HG03060 (cell line): Measurements from ENCODE around the gene RBBP9.
A peak's percentile ranks its signal among the peaks of the same experiment; 100 is the strongest.
"Not testable (repeated sequence)": the region's sequence is repeated elsewhere in the genome, so short reads cannot be mapped to it uniquely, and the experiment has no call there.

Source experiments
- ATAC-seq: cut with Tn5 transposase; IDR thresholded peaks from one replicate; pipeline ENCODE4 v1.9.1; 2021; ENCODE audit warnings: low read depth, moderate number of reproducible peaks; ENCODE audit not compliant: unreplicated experiment

RBBP9 gene

GRCh38 chr20:18496740-18497592, at the start of gene RBBP9:
Gene RBBP9 (minus strand): TSS chr20:18497225. CDS start chr20:18497167, 58 bp downstream.
- ATAC-seq: peak; percentile 88

GRCh38 chr20:18545566-18545965, 48.5 kb upstream of the RBBP9 start:
- no peak for ATAC-seq

- no peak for ATAC-seq
These were observed 46.9 kb upstream of the RBBP9 start for GRCh38 chr20:18543932-18544331.

DNA sequence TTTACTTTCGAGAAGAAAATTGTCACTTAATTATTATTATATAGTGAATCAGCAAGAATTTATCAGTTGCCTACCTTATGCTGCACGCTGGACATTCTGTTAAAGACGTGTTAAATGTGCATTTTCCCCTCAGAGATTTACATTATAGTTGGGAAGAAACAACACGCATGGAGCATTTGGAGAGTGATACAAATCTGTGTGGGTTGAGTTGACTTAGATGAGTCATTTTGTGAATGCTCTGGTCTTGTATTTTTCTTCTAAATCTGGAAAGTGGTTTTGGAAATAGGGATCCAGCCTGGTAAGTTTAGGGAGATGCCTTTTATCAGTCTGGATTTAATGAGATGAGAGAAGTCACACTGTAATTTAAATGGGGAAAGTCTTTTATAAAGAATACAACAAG, 46.2 kb upstream of the RBBP9 start:
- ATAC-seq: no peak

- no peak for ATAC-seq
These were observed 44.7 kb upstream of the RBBP9 start for GRCh38 chr20:18541741-18542140.

- ATAC-seq: no peak
These were observed 40.6 kb upstream of the RBBP9 start for GRCh38 chr20:18537651-18538050.

DNA sequence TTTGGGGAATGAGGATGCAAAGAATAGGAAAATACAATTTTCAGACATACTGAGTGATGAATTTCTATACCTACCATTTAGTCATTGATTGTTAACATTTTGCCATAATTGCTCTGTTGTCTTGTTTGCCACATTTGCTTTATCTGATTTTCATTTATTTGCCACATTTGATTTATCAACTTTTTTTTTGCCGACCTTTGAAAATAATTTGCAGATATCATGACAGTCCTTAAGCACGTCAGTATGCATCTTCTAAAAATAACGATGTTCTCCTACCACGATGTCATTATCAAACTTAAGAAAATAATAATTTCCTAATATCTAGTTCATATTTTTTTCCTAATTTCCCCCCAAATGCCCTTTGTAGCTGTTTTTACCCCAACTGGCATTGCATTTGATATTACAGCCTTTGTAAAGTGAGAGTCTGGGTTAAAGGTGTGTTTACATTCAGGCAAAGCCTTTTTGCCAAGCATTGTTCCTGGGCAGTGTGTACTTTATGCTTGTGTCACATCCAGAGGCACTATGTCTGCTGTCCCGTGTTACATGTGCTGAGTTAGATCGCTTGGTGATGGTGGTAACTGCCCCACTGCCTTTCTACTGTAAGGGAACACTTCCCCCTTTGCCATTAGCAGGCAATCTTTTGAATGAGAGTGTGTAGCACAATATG, 37.1 kb upstream of the RBBP9 start:
- ATAC-seq: no peak

DNA sequence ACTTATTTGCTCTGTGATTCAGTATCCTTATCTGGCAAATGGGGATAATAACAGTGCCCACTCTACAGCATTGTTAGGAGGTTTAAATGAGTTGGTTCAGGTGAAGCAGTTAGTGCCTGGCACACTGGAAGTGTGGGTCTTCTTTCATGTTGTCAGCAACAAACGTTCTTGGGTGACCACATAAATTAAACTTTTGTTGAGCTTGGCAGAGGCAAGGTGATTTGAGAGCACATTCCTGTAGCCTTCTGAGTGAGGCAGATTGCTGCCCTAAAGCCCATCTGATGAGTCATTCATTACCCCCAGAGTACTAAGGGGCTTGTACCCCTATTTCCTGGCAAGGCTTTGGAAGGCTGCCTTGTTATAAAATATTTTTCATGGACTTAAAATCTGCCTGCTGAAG, 36.5 kb upstream of the RBBP9 start:
- ATAC-seq: no peak

DNA sequence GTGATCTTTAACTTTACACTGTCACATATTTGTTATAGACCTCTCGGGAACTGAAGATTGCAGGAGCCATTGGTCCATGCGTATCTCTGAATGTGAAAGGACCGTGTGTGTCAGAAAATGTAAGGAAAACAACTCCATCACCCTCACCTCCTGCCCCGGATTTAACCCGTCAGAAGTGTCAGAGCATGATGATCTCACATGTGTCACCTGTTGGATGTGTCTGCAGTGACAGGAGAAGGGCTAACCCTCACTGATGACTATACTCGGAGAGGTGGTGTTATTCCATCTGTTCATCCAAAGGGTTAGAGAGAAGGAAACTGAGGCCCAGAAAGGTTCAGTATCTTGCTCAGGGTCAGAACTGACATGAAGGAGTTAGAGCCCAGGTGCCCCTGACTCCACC, 35.6 kb upstream of the RBBP9 start:
- no peak for ATAC-seq

DNA sequence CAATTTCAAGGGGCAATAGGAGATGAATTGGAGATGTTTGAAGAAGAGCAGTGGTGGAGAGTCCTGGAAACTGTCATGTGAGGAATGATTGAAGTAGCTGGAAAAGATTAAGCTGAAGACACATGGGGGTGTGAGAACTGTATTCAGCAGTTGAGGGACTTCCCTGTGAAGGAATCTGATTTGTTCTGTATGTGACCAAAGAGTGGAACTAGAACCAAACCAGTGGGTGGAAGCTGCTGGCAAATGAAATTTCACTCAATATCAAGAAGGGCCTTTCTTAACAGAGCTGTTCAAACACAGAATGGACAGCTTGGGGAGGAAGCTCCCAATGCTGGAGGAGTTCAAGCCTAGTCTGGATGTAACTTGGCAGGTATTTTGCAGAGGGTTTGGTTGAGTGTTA, 32.0 kb upstream of the RBBP9 start:
- ATAC-seq: no peak

- ATAC-seq: no peak
These were observed 30.8 kb upstream of the RBBP9 start for GRCh38 chr20:18527836-18528235.

DNA sequence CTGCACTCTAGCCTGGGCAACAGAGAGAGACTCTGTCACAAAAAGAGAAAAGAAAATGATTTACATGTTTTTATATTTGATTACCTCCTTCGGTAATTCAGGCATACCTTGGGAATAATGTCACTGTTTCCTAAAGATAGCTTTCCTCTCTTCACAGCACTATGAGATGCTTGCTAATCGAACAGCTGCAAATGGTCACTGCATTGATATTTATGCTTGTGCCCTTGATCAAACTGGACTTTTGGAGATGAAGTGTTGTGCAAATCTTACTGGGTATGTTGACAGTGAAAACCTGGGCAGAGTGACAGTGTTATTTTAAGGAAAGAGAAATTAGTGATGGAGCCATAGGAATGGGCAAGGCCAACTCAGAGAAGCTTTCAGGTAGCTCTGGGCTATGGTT, 30.3 kb upstream of the RBBP9 start:
- ATAC-seq: no peak

- ATAC-seq: not testable (repeated sequence)
These were observed 29.7 kb upstream of the RBBP9 start for GRCh38 chr20:18526761-18527160.

GRCh38 chr20:18524646-18525045, 27.6 kb upstream of the RBBP9 start:
- ATAC-seq: no peak

GRCh38 chr20:18523066-18523465, 26.0 kb upstream of the RBBP9 start:
- ATAC-seq: no peak

DNA sequence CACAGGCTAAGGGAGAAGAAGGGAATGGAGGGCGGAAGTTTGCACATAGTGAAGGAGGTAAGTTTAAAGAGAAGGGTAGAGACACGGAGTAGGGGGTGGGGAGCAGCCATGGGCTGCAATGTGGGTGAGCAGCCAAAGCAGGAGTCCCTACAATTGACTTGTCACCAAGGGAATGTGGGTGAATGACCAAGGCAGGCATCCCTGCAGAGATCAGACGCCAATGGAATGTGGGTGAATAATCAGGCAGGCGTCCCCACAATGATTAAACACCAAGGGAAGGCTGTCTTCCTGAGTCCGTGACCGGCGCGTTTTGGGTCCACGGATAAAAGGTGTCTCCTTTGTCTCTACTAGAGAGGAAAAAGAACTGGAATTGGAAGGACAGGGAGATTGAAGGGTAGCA, 25.0 kb upstream of the RBBP9 start:
- ATAC-seq: not testable (repeated sequence)

DNA sequence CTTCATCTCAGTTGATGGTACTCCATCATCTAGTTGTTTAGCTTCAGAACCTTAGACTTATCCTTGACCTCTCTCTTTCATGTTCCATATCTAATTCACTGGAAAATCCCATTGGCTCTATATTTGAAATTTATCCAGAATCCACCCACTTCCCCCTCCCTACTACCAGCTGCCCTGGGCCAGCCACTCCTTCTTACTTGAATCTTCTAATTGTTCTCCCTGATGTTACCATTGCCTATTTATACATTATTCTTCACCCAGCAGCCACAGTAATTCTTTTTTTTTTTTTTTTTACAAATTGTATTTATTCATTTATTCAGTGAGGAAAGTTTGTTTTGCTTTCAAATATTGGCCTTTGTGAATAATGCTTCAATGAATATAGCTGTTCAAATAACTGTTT, 18.9 kb upstream of the RBBP9 start:
- no peak for ATAC-seq

- no peak for ATAC-seq
These were observed 17.1 kb upstream of the RBBP9 start for GRCh38 chr20:18514127-18514526.

DNA sequence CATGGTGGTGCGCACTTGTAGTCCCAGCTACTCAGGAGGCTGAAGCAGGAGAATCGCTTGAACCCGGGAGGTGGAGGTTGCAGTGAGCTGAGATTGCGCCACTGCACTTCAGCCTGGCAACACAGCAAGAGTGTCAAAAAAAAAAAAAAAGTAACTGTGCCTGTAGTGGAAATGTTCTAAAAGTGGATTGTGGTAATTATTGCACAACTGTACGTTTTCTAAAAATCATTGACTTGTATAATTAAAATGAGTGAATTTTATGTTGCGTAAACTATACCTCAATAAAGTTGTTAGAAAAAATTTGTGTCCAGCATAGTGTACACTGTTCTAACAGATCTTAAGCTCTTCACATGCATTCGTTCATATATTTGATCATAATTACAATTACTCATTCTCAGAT, 16.2 kb upstream of the RBBP9 start:
- ATAC-seq: no peak

DNA sequence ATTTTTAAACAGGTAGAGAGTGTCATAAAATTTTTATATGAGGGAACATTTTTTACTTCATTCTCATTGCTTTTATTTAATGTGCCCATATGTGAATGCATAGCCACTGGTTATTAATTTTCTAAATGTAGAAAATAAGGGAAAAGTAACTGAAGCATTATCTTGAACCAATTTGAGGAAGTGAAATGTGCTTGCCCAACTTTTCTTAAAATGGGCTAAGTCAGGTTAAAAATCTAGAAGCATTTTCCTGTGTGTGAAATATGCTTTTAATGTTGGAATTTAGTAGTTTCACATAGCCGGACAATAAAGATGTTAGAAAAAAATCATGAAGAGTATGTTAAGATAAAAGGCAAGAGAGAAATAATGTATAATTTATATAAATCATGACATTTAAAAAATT, 14.5 kb upstream of the RBBP9 start:
- no peak for ATAC-seq

DNA sequence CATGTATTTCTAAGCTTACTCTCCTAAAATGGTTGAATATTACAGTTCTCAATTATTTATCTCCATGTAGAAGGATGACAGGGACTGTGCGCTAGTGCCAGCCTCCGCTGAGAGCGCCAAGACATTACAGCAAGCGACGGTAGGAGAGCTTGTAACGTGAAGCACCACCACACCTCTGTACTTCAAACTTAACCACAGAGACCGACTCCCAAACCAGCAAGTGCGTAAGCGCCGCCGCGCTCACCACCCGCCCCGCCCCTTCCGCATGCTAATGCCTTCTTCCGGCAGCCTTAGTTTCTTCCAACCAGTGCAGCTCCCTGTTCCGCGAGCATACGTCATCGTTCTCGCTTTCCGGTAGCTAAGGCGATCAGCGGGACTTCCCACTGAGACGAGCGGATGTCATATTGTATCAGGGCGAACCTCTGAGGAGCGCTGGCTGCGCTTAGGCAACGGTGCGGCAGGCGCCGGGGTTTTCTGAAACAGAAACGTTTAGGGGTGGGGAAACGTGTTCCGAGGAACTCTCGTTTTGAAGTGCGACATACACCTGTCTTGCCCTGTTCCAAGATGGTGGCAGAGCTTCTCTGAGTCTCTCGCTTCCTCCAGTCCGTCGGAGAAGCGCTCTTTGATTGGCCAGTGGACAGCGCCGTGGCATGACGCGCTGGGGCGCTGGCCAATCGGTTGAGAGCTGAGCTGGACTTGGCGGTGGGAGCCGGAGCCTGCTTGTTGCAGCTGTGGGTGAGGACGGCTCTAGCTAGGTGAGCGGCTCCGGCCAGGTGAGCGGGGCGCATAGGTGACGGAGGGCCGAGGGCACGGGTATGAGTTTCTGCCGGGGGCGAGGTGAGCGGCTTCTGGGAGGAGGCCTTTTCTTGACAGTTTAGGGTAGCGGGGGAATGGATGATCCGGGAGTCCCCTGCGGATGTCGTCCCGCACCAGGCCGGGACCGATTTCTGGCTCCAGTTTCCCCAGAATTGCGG, 10.5 kb upstream of the RBBP9 start, which contains the start of gene SEC23B:
SEC23B (plus strand) TSS at position 723 of the 974 bp plus-strand sequence. CDS start 2,896 bp downstream, outside the sequence.
- peak; percentile 92 for ATAC-seq
